Myometrial cell (primary cell): ENCODE results near the gene CCNB1. TPM values are rescaled to one million over a fixed set of nuclear protein-coding genes. Genes with fewer than 3 reads are reported as not detected.

Source experiments
- total RNA-seq: library from RNA; depleted of rRNA; stranded (reverse); fragments of >200 nt; gene quantifications from 2 replicates; pipeline ENCODE4 v1.2.3, GENCODE V29; 2015

Gene CCNB1
- total RNA-seq, result 241 and 262 TPM in 2 replicates

GRCh38 chr5:69166686-69167492 lies at the start of gene CCNB1:
TSS of gene CCNB1 (plus strand) at chr5:69167150. CDS start at chr5:69167263, 113 bp downstream.

DNA sequence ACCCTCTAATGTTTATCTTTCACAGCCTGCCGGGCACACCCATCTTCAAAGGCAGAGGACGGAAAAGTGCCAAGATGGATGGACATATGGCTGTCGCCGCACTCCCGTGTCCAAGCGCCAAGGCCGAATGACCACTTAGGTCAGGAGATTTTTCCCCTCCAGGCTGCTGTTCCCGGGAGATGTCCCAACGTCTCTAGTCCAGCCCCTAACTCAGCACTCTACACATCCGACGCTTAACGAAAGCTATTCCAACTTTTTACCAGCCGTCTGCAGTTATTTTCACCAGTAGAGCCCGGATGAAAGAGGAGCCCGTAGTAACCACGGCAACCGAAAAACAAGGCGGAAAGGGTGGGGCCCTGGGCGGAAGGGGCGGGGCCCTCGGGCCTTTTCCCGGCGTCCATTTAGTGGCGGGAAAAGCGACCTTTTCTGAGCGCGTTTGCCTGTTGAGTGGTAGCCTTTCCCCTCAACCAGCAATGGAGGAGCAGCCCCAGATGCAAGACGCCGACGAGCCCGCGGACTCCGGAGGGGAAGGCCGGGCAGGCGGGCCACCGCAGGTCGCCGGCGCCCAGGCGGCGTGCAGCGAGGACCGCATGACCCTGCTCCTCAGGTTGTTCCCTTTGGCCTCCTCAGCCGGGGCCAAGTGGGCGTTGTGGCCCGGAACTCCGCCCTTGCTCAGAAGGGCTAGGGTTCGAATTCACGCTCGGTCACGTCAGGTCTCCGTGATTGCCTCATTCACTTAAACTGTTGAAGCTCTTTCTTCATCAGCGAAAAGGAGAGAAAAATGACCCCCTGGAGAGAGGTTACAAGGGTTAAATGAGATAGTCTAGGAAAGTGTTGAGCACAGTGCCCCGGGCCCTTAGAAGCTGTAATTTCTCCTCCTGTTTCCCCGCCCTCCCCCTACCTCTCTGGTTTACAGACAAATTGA lies 22.5 kb downstream of the CCNB1 start, which contains the start of gene CENPH:
TSS of gene CENPH (plus strand) at position 422 of the 925 bp plus-strand sequence. CDS start at position 474, 52 bp downstream.

Other genes with a start within 250 kb of the CCNB1 start
- 50.5 and 77.4 TPM in 2 replicates for gene SLC30A5, start 73.1 kb upstream of the CCNB1 start, total RNA-seq
- gene CENPH, start 22.4 kb downstream of the CCNB1 start, total RNA-seq, result 28.4 and 33.4 TPM in 2 replicates
- gene CDK7, start 67.7 kb downstream of the CCNB1 start, total RNA-seq, result 60.3 and 62.9 TPM in 2 replicates
- 2.9 and 5.8 TPM in 2 replicates for gene CCDC125, start 165.7 kb downstream of the CCNB1 start, total RNA-seq
- gene AK6, start 202.4 kb downstream of the CCNB1 start, total RNA-seq, result 17.0 and 31.4 TPM in 2 replicates
- gene TAF9, start 202.4 kb downstream of the CCNB1 start, total RNA-seq, result 93.1 and 97.7 TPM in 2 replicates
- 12.7 and 20.0 TPM in 2 replicates for gene RAD17, start 202.7 kb downstream of the CCNB1 start, total RNA-seq
- gene MARVELD2, start 248.0 kb downstream of the CCNB1 start, total RNA-seq, result 0.58 and 0.71 TPM in 2 replicates